ENCODE data around the gene ST6GALNAC5.

ST6GALNAC5 gene

GRCh38 chr1:76955652-76956051 lies 88.4 kb downstream of the ST6GALNAC5 start:
- no peaks in the 10 kb centered on the region for H4K20me1 ChIP-seq (ENCODE audit: low read depth, low read length)
- H3K4me2 ChIP-seq (ENCODE audit: low read depth, low read length, poor library complexity, severe bottlenecking): no peak overlapping the region
- H3K36me3 ChIP-seq (ENCODE audit: low read length): no peaks in the 10 kb centered on the region
- H3F3A ChIP-seq (ENCODE audit: insufficient read depth): no peaks in the 10 kb centered on the region
- H3K9me3 ChIP-seq (ENCODE audit: insufficient read depth, low read length): no peaks in the 10 kb centered on the region
- H3K9me2 ChIP-seq (replicated peaks; ENCODE audit: insufficient read depth, low read length): no peaks in the 10 kb centered on the region
- H3K27ac ChIP-seq (ENCODE audit: low read depth, low read length): no peak overlapping the region
- no peak overlapping the region for H3K4me3 ChIP-seq (ENCODE audit: insufficient read depth, low read length, poor library complexity, severe bottlenecking)
- no peak overlapping the region for H3K9ac ChIP-seq (ENCODE audit: low read length)
- H3K27me3 ChIP-seq (ENCODE audit: low read length): no peaks in the 10 kb centered on the region
- no peaks in the 10 kb centered on the region for H3K79me2 ChIP-seq (ENCODE audit: insufficient read depth, low read length)
- no peak overlapping the region for H2AFZ ChIP-seq (ENCODE audit: low read depth, low read length, severe bottlenecking)
- TF ChIP-seq CTCF (IDR thresholded peaks at IDR 0.05; ENCODE audit: insufficient read depth, low read length, poor library complexity, severe bottlenecking): no peak
- no peak for TF ChIP-seq EZH2phosphoT487 (conservative IDR thresholded peaks at IDR 0.05; ENCODE audit: low read length)

- no peak overlapping the region for H3K27ac ChIP-seq (ENCODE audit: low read depth, low read length)
- TF ChIP-seq CTCF (IDR thresholded peaks at IDR 0.05; ENCODE audit: insufficient read depth, low read length, poor library complexity, severe bottlenecking) (no peak), EZH2phosphoT487 (conservative IDR thresholded peaks at IDR 0.05; ENCODE audit: low read length) (no peak)
- no peaks in the 10 kb centered on the region for H3K9me2 ChIP-seq (replicated peaks; ENCODE audit: insufficient read depth, low read length)
- no peaks in the 10 kb centered on the region for H4K20me1 ChIP-seq (ENCODE audit: low read depth, low read length)
- no peak overlapping the region for H3K4me2 ChIP-seq (ENCODE audit: low read depth, low read length, poor library complexity, severe bottlenecking)
- no peak overlapping the region for H3K4me3 ChIP-seq (ENCODE audit: insufficient read depth, low read length, poor library complexity, severe bottlenecking)
- H3K36me3 ChIP-seq (ENCODE audit: low read length): no peaks in the 10 kb centered on the region
- no peaks in the 10 kb centered on the region for H3K79me2 ChIP-seq (ENCODE audit: insufficient read depth, low read length)
- no peaks in the 10 kb centered on the region for H3K27me3 ChIP-seq (ENCODE audit: low read length)
- H3F3A ChIP-seq (ENCODE audit: insufficient read depth): no peaks in the 10 kb centered on the region
- H3K9ac ChIP-seq (ENCODE audit: low read length): no peak overlapping the region
- no peaks in the 10 kb centered on the region for H3K9me3 ChIP-seq (ENCODE audit: insufficient read depth, low read length)
- H2AFZ ChIP-seq (ENCODE audit: low read depth, low read length, severe bottlenecking): no peak overlapping the region
Observed at GRCh38 chr1:76957961-76958360, 90.7 kb downstream of the ST6GALNAC5 start.

- Histone ChIP-seq H3K27me3 (ENCODE audit: low read length) (no peaks in the 10 kb centered on the region), H2AFZ (ENCODE audit: low read depth, low read length, severe bottlenecking) (no peak overlapping the region), H3F3A (ENCODE audit: insufficient read depth) (no peaks in the 10 kb centered on the region), H4K20me1 (ENCODE audit: low read depth, low read length) (no peaks in the 10 kb centered on the region), H3K79me2 (ENCODE audit: insufficient read depth, low read length) (no peaks in the 10 kb centered on the region), H3K36me3 (ENCODE audit: low read length) (no peaks in the 10 kb centered on the region), H3K9me2 (replicated peaks; ENCODE audit: insufficient read depth, low read length) (no peaks in the 10 kb centered on the region), H3K4me3 (ENCODE audit: insufficient read depth, low read length, poor library complexity, severe bottlenecking) (no peak overlapping the region), H3K9me3 (ENCODE audit: insufficient read depth, low read length) (no peaks in the 10 kb centered on the region), H3K27ac (ENCODE audit: low read depth, low read length) (no peak overlapping the region), H3K4me2 (ENCODE audit: low read depth, low read length, poor library complexity, severe bottlenecking) (no peak overlapping the region), H3K9ac (ENCODE audit: low read length) (no peak overlapping the region)
- TF ChIP-seq EZH2phosphoT487 (conservative IDR thresholded peaks at IDR 0.05; ENCODE audit: low read length): no peak
- no peak for TF ChIP-seq CTCF (IDR thresholded peaks at IDR 0.05; ENCODE audit: insufficient read depth, low read length, poor library complexity, severe bottlenecking)
Observed at GRCh38 chr1:76958828-76959227, 91.5 kb downstream of the ST6GALNAC5 start.

Measured in SU-DHL-6 (cell line).